SK-N-SH treated with all-trans-retinoic acid at 6 μM for 48 hours (cell line): ENCODE results near the gene AGAP1.
"Not testable (repeated sequence)": the region's sequence is repeated elsewhere in the genome, so short reads cannot be mapped to it uniquely, and the experiment has no call there.

Experiments used
- ATAC-seq: fragments of 200-7000 bp; cut with Tn5 transposase; 3 replicates; pipeline ENCODE4 v1.9.1; 2020; ENCODE audit warnings: mild to moderate bottlenecking, moderate library complexity
- ARNTL ChIP-seq: fragments of 450-650 bp; formaldehyde crosslinking; IDR thresholded peaks from 2 replicates; pipeline ENCODE4 v1.5.0; 2020; ENCODE audit warnings: low read depth, mild to moderate bottlenecking, moderate library complexity, borderline replicate concordance
- BACH2 ChIP-seq: fragments of 250-450 bp; sonication (Bioruptor Pico); IDR thresholded peaks from 2 replicates; pipeline ENCODE4 v1.9.0; 2021; ENCODE audit warnings: mild to moderate bottlenecking, borderline replicate concordance
- CREB5 ChIP-seq: fragments of 250-450 bp; sonication (Bioruptor Pico); IDR thresholded peaks from 2 replicates; pipeline ENCODE4 v1.5.1; 2020; ENCODE audit warnings: low read depth, mild to moderate bottlenecking, moderate library complexity
- CSDC2 ChIP-seq: fragments of 250-450 bp; sonication (Bioruptor Pico); IDR thresholded peaks from 2 replicates; pipeline ENCODE4 v1.5.0; 2020; ENCODE audit warnings: mild to moderate bottlenecking, moderate library complexity
- CSRNP3 ChIP-seq: fragments of 250-450 bp; sonication (Bioruptor Pico); IDR thresholded peaks from 2 replicates; pipeline ENCODE4 v1.5.1; 2021; ENCODE audit warnings: mild to moderate bottlenecking, moderate library complexity
- ESRRG ChIP-seq: fragments of 250-450 bp; sonication (Bioruptor Pico); IDR thresholded peaks from 2 replicates; pipeline ENCODE4 v1.6.1; 2021; ENCODE audit warnings: mild to moderate bottlenecking
- GLIS3 ChIP-seq: fragments of 250-450 bp; sonication (Bioruptor Pico); IDR thresholded peaks from 2 replicates; pipeline ENCODE4 v1.5.0; 2020; ENCODE audit warnings: mild to moderate bottlenecking, moderate library complexity
- ISL1 ChIP-seq: fragments of 250-450 bp; sonication (Bioruptor Pico); IDR thresholded peaks from 2 replicates; pipeline ENCODE4 v2.1.2; 2022; ENCODE audit warnings: mild to moderate bottlenecking, moderate library complexity
- PATZ1 ChIP-seq: fragments of 250-450 bp; sonication (Bioruptor Pico); IDR thresholded peaks from 2 replicates; pipeline ENCODE4 v1.8.0; 2020; ENCODE audit warnings: mild to moderate bottlenecking, moderate library complexity, borderline replicate concordance
- PPARA ChIP-seq: fragments of 250-450 bp; sonication (Bioruptor Pico); IDR thresholded peaks from 2 replicates; pipeline ENCODE4 v1.5.0; 2020; ENCODE audit warnings: mild to moderate bottlenecking, borderline replicate concordance
- RARB ChIP-seq: fragments of 250-450 bp; sonication (Bioruptor Pico); IDR thresholded peaks from 2 replicates; pipeline ENCODE4 v1.8.0; 2021; ENCODE audit warnings: mild to moderate bottlenecking, moderate library complexity
- TCF4 ChIP-seq: fragments of 250-450 bp; sonication (Bioruptor Pico); IDR thresholded peaks from 2 replicates; pipeline ENCODE4 v1.8.0; 2021; ENCODE audit warnings: mild to moderate bottlenecking, moderate library complexity, borderline replicate concordance
- TOX ChIP-seq: fragments of 250-450 bp; sonication (Bioruptor Pico); IDR thresholded peaks from 2 replicates; pipeline ENCODE4 v1.8.0; 2021; ENCODE audit warnings: mild to moderate bottlenecking, moderate library complexity, borderline replicate concordance
- TSHZ2 ChIP-seq: fragments of 250-450 bp; sonication (Bioruptor Pico); IDR thresholded peaks from 2 replicates; pipeline ENCODE4 v1.5.0; 2020; ENCODE audit warnings: mild to moderate bottlenecking, moderate library complexity
- ZC3H10 ChIP-seq: fragments of 250-450 bp; sonication (Bioruptor Pico); IDR thresholded peaks from 2 replicates; pipeline ENCODE4 v1.5.1; 2021; ENCODE audit warnings: mild to moderate bottlenecking, moderate library complexity
- ZFP3 ChIP-seq: fragments of 250-450 bp; sonication (Bioruptor Pico); IDR thresholded peaks from 2 replicates; pipeline ENCODE4 v1.5.0; 2020; ENCODE audit warnings: mild to moderate bottlenecking, moderate library complexity
- ZFP30 ChIP-seq: fragments of 450-650 bp; formaldehyde crosslinking; IDR thresholded peaks from 2 replicates; pipeline ENCODE4 v1.5.0; 2022; ENCODE audit warnings: mild to moderate bottlenecking, moderate library complexity
- ZNF565 ChIP-seq: fragments of 450-650 bp; formaldehyde crosslinking; conservative IDR thresholded peaks from 2 replicates; pipeline ENCODE4 v1.5.0; 2020; ENCODE audit warnings: low read depth, mild to moderate bottlenecking, moderate library complexity
- ZNF70 ChIP-seq: fragments of 450-650 bp; formaldehyde crosslinking; IDR thresholded peaks from 2 replicates; pipeline ENCODE4 v1.5.0; 2020; ENCODE audit warnings: mild to moderate bottlenecking, moderate library complexity

Gene AGAP1

GRCh38 chr2:235763816-235764215 lies 270.0 kb downstream of the AGAP1 start:
- TF ChIP-seq ISL1: no peak
- TF ChIP-seq PPARA (CRISPR knock-in tag): no peak
- no peak for TF ChIP-seq BACH2 (CRISPR knock-in tag)
- TF ChIP-seq TOX (CRISPR knock-in tag): no peak
- TF ChIP-seq ZFP30 (CRISPR knock-in tag): no peak
- TF ChIP-seq TCF4: no peak
- no peak for TF ChIP-seq CSRNP3
- TF ChIP-seq CREB5 (CRISPR knock-in tag): no peak
- TF ChIP-seq ESRRG: no peak
- no peak for TF ChIP-seq ZNF565 (CRISPR knock-in tag)
- ATAC-seq: no peak

- ATAC-seq: not testable (repeated sequence)
Observed at GRCh38 chr2:235764478-235764877, 270.6 kb downstream of the AGAP1 start.

GRCh38 chr2:235765181-235765820 lies 271.5 kb downstream of the AGAP1 start:
- TF ChIP-seq ZFP3 (CRISPR knock-in tag) (no peak), ESRRG (no peak), BACH2 (CRISPR knock-in tag) (no peak), ZFP30 (CRISPR knock-in tag) (no peak), CSRNP3 (no peak), ARNTL (no peak), TCF4 (no peak)
- peak; percentile 45 for ATAC-seq

- ATAC-seq: peak; percentile 98
- TF ChIP-seq ZFP3 (CRISPR knock-in tag) (no peak), PPARA (CRISPR knock-in tag) (no peak), ZFP30 (CRISPR knock-in tag) (no peak), CSRNP3 (no peak), ARNTL (no peak), CSDC2 (CRISPR knock-in tag) (no peak), ZC3H10 (CRISPR knock-in tag) (no peak), ZNF565 (CRISPR knock-in tag) (no peak)
Observed at GRCh38 chr2:235766278-235766677, 272.4 kb downstream of the AGAP1 start.

GRCh38 chr2:235768606-235769005 lies 274.8 kb downstream of the AGAP1 start:
- TF ChIP-seq CSRNP3 (no peak), TSHZ2 (CRISPR knock-in tag) (no peak), ZNF70 (CRISPR knock-in tag) (no peak), ZC3H10 (CRISPR knock-in tag) (no peak), PATZ1 (no peak), ISL1 (no peak), RARB (CRISPR knock-in tag) (no peak), GLIS3 (CRISPR knock-in tag) (no peak), ARNTL (no peak), CREB5 (CRISPR knock-in tag) (no peak)
- TF ChIP-seq, all 23 proteins: peak for 0
- no peak for ATAC-seq
